ENCODE measurements around the gene BNC2.

- TF ChIP-seq POLR2AphosphoS5 (IDR thresholded peaks at IDR 0.05; ENCODE audit: borderline replicate concordance, low read depth, low read length) (no peak), EZH2 (IDR thresholded peaks at IDR 0.05) (no peak)
These were observed 150.5 kb downstream of the BNC2 start for GRCh38 chr9:16719921-16720320.
